Germinal center (tissue), 1 donor: ENCODE results near the gene GPR33.
"Not testable (repeated sequence)": the region's sequence is repeated elsewhere in the genome, so short reads cannot be mapped to it uniquely, and the experiment has no call there.

Source experiments
- DNase-seq: peaks from one replicate; pipeline ENCODE4 v3.0.0; 2012; ENCODE audit warnings: mixed read lengths, low spot score

GPR33 gene

GRCh38 chr14:31461545-31461944 lies 26.3 kb downstream of the GPR33 start:
- no peak for DNase-seq

DNA sequence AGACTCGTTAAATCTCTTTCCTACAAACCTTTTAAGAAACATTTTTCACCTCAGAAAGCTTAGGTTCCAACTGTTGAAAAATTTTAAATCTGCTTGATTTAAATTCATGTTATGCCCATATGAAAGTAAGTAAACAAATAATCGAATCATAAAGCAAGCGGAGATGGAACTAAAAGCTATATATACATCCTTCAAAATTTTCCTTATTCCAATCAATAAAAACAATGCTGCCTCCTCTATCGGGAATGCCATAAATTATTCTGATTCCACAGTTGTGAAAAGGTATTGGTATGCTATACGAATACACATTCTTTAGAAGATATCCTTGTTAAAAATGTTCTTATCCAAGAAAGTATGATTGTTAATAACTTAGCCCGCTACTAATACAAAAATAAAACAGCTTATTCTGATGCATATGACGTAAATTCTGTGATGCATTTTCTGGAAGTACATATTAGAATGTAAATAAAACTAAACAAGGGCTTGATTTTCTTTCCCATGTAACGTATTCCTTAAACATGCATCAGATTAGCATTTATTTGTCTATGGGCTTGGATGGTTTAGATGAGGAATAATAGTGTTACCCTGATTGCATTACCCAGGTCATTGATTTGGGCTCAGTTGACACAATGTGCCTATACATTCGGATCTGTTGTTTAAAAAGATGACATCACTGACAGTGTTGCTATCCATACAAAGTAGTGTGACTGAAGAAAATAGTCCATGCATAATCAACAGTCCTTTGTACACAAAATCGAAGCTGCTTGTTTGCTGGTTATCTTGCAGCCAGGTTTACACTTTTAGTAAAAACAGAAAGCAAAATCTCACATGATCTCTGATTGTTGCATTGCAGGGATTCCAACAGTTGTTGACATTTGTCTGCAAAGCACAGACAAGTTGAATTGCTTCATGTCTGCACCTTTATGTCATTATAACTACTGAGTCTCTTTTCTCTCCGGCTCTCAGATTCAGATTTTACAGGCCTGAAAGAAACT lies 29.9 kb downstream of the GPR33 start:
- DNase-seq, result no peak

GRCh38 chr14:31456841-31457664 lies 30.8 kb downstream of the GPR33 start, which contains the start of gene DTD2:
TSS of gene DTD2 (minus strand) at chr14:31457506. CDS start at chr14:31457393, 113 bp downstream.
- DNase-seq, result peak; percentile 95

GRCh38 chr14:31449971-31450610 lies 37.7 kb downstream of the GPR33 start:
- DNase-seq, result peak; percentile 45

DNA sequence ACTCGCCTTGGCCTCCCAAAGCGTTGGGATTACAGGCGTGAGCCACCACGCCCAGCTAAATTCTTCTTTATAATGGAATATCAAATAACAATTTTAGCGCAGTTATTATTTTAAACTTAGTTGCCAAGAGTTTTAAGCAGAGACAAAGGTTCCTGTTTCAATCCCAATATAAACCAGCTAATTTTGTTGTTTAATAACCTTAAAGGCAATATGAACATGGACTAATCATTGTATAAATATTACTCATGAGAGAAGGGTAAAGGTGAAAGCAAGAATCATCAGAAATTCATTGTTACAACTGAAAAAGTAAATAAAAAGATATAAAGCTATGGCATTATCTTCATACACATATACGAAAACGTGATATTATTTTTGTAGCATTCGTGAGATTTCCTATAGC lies 38.7 kb downstream of the GPR33 start:
- DNase-seq, result no peak

DNA sequence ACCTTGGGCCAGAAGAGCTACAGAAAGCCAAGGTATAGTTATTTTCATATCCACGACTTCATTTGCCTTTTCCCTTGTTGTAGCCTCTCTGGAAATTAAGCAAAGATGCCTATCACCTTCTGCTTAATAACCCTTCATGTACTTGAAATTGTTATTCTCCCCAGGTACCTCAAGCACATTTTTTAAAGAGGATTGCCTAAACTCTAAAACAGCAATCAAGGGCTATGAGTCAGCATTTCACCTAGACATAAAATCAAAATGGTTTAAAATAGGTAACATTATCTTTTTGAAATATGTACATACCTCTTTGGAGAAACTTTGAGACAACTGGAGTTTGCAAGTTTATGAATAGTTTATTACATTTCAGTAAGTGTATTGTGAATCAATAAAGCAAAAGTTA lies 42.1 kb downstream of the GPR33 start:
- no peak for DNase-seq

- no peak for DNase-seq
Measured at GRCh38 chr14:31442284-31442683, 45.6 kb downstream of the GPR33 start.

DNA sequence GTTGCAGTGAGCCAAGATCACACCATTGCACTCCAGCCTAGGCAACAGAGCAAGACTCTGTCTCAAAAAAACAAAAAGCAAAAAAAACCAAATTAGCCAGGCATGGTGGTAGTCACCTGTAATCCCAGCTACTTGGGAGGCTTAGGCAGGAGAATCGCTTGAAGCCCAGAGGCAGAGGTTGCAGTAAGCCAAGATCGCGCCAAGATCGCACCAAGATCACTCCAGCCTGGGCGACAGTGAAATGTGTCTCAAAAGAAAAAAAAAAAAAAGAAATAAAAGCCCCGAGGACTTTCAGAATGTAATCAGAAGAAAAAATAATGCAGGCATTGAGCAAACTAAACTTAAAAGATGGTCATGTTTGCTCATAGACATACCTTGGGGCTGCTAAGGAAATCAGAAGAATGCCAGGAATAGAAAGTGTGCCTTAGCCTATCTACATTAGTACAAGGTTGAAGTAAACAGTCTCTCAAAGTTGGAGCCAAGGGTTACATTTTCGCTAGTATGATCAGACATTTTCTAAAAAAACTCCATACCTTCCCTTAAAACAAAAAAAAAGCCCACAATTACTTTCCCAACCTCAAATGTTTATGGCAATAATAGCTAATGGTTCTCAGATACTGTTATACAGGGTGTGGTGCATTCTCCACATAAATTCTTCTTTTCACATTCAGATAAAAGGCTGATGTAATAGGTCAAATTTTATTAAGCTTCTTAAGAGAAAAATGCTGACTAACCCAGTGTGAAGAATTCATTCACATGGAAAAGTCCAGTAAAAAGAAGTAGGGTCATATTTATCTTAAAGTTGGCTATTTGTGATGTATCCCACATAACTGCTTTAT lies 46.3 kb downstream of the GPR33 start:
- DNase-seq, result no peak

GRCh38 chr14:31440280-31440679 lies 47.6 kb downstream of the GPR33 start:
- DNase-seq, result no peak

DNA sequence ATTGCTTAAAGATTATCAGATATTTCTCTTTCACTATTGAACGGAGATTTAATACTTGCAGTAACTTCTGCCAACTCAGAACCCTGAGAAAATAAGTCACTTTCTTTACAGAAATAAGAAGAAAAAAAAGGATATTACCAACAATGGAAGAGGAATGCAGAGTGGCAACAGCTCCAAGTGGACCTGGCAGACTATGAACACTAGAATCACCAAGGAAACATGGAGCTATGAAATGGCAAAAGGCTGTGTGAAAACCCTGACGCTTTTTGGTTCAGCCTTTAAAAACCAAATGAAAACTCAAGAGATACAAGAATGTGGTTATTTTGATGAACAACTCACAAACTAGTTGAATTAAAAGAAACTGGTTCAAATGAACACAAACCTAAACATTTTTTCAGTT lies 48.3 kb downstream of the GPR33 start:
- no peak for DNase-seq

DNA sequence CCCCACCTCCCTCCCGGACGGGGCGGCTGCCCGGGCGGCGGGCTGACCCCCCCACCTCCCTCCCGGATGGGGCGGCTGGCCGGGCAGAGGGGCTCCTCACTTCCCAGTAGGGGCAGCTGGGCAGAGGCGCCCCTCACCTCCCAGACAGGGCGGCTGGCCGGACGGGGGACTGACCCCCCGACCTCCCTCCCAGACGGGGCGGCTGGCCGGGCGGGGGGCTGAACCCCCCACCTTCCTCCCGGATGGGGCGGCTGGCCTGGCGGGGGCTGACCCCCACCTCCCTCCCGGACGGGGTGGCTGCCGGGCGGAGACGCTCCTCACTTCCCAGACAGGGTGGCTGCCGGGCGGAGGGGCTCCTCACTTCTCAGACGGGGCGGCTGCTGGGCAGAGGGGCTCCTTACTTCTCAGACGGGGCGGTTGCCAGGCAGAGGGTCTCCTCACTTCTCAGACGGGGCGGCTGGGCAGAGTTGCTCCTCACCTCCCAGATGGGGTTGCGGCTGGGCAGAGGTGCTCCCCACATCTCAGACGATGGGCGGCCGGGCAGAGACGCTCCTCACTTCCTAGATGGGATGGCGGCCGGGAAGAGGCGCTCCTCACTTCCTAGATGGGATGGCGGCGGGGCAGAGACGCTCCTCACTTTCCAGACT lies 50.7 kb downstream of the GPR33 start:
- DNase-seq, result not testable (repeated sequence)

DNA sequence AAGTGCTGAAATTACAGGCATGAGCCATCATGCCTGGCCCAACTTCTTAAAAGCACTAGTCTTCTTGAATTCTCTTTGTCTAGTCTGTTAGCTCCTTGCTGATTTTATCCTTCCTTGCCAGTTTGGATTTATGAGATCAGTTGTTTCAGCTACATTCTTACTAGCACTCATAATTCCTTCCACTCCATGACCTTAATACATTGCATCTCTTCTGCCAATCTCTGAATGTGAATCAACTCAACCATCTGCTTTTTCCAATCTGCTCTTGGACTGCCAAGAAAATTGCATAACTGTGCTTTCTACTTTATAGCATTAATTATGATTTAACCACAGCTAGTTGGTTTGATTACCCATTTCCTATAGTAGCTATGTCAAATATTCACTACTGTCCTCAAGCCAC lies 52.6 kb downstream of the GPR33 start:
- no peak for DNase-seq
